GM21526 (cell line): ENCODE results near the gene CDKN2B.

Source experiments
- ATAC-seq: cut with Tn5 transposase; IDR thresholded peaks from one replicate; pipeline ENCODE4 v1.9.1; 2021; ENCODE audit warnings: moderate library complexity; ENCODE audit not compliant: unreplicated experiment, low FRiP score

Gene CDKN2B

GRCh38 chr9:21995666-21996398, 13.3 kb downstream of the CDKN2B start:
- ATAC-seq = no peak

GRCh38 chr9:21995006-21995665, 14.0 kb downstream of the CDKN2B start:
- ATAC-seq = peak; percentile 87

GRCh38 chr9:21994556-21995005, 14.5 kb downstream of the CDKN2B start, which contains the start of gene CDKN2B-AS1:
CDKN2B-AS1 (plus strand) TSS chr9:21994791.
- peak; percentile 40 for ATAC-seq

- ATAC-seq = peak; percentile 48
Observed at GRCh38 chr9:21993893-21994555, 15.1 kb downstream of the CDKN2B start, which contains the start of gene CDKN2A. CDKN2A (minus strand) TSS chr9:21994392.

GRCh38 chr9:21993007-21993406, 16.1 kb downstream of the CDKN2B start:
- no peak for ATAC-seq

- ATAC-seq = no peak
Observed at GRCh38 chr9:21991072-21991959, 17.8 kb downstream of the CDKN2B start.

GRCh38 chr9:21989440-21990189, 19.5 kb downstream of the CDKN2B start:
- no peak for ATAC-seq

- no peak for ATAC-seq
Observed at GRCh38 chr9:21988056-21988990, 20.8 kb downstream of the CDKN2B start.

- ATAC-seq = no peak
Observed at GRCh38 chr9:21985964-21986667, 23.0 kb downstream of the CDKN2B start.

- ATAC-seq = no peak
Observed at GRCh38 chr9:21984101-21984500, 25.0 kb downstream of the CDKN2B start.

- no peak for ATAC-seq
Observed at GRCh38 chr9:21983561-21983935, 25.6 kb downstream of the CDKN2B start.

- no peak for ATAC-seq
Observed at GRCh38 chr9:21982861-21983560, 26.1 kb downstream of the CDKN2B start.

GRCh38 chr9:21982391-21982790, 26.7 kb downstream of the CDKN2B start:
- no peak for ATAC-seq

- no peak for ATAC-seq
Observed at GRCh38 chr9:21976334-21976875, 32.7 kb downstream of the CDKN2B start.

GRCh38 chr9:21974722-21975409, 34.2 kb downstream of the CDKN2B start:
- peak; percentile 56 for ATAC-seq

- ATAC-seq = no peak
Observed at GRCh38 chr9:21974343-21974721, 34.8 kb downstream of the CDKN2B start.

GRCh38 chr9:21972361-21972760, 36.7 kb downstream of the CDKN2B start:
- no peak for ATAC-seq
